ENCODE data around the gene POM121. TPM values are rescaled to one million over a fixed set of nuclear protein-coding genes. Genes with fewer than 3 reads are reported as not detected.
A peak's percentile ranks its signal among the peaks of the same experiment; 100 is the strongest.
"Not testable (repeated sequence)": the region's sequence is repeated elsewhere in the genome, so short reads cannot be mapped to it uniquely, and the experiment has no call there.

The POM121 gene
- total RNA-seq (2014; rRNA removed; shearing (Covaris generic)): 4.4 and 4.5 TPM in 2 replicates

DNA sequence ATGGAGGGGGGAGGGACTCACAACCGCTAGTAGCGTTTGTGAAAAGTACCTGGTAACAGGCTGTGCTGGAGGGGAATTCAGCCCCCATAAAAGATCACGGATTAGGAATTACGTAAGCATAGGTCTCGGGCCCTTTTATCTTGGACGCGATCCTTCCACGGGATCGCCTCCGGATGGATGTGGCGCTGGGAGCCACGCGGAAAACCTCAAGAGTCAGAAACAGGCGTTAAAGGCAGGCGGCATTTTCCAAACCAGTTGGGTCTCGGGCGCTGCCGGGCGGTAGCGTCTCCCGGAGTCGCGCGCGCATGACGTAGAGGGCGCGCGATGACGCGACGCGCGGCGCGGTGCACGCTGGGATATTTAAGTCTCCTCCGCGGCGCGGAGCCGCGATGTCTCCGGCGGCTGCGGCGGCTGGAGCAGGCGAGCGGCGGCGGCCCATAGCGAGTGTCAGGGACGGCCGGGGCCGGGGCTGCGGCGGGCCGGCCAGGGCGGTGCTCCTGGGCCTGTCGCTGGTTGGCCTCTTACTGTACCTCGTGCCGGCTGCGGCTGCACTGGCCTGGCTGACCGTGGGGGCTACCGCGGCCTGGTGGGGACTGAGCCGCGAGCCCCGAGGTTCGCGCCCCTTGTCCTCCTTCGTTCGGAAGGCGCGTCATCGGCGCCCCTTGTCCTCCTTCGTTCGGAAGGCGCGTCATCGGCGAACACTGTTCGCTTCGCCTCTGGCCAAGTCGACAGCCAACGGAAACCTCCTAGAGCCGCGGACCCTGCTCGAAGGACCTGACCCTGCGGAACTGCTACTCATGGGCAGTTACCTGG, at the start of gene POM121:
Gene POM121, plus strand, starts transcription at position 363 of the 813 bp plus-strand sequence. Its CDS starts 27 bp downstream, at position 390.
- peak; percentile 84 for DNase-seq (ENCODE audit: low read depth)

- peak; percentile 83 for DNase-seq (ENCODE audit: low read depth)
These were observed 45.7 kb upstream of the POM121 start for GRCh38 chr7:72879079-72879736.

DNA sequence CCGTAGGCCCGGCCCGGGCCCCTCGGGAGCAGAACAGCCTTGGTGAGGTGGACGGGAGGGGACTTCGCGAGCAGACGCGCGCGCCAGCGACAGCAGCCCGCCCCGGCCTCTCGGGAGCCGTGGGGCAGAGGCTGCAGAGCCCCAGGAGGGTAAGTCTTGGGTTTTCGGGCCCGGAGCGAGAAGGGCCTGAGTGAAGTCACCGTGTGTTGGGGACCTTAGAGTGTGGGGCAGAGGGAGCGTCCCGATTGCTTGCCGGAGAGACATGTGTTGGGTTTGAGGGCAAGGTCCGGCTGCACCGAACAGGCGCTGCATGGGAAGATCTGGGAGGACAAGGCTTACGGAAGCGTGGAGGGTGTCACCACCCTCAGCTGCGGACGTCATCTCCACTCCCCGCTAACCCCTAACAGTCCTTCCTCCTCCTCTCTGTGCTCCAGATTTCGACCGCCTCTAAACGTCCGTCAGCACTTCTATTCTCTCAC, 45.1 kb upstream of the POM121 start:
- peak; percentile 64 for DNase-seq (ENCODE audit: low read depth)

- DNase-seq (ENCODE audit: low read depth): not testable (repeated sequence)
These were observed 33.1 kb upstream of the POM121 start for GRCh38 chr7:72891750-72892149.

DNA sequence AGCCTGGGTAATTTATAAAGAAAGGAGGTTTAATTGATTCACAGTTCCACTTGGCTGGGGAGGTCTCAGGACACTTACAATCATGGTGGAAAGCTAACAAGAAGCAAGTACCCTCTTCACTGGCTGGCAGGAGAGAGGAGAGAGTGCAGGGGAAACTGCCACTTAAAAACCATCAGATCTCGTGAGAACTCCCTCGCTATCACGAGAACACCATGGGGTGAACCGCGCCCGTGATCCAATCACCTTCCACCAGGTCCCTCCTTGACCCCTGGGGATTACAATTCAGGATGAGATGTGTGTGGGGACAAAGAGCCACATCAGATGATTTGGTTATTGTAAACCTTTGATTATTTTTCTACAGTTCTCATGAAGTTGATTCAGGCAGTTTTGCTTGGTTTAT, 20.2 kb upstream of the POM121 start:
- DNase-seq (ENCODE audit: low read depth): not testable (repeated sequence)

DNA sequence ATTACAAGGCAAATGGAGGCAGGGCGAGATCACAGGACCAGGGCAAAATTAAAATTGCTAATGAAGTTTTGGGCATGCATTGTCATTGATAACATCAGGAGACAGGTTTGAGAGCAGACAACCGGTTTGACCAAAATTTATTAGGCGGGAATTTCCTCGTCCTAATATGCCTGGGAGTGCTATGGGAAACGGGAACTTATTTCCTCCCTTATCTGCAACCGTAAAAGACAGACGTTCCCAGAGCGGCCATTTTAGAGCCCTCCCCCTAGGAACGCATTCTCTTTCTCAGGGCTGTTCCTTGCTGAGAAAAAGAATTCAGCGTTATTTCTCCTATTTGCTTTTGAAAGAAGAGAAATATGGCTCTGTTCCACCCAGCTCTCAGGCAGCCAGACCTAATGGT, 16.5 kb upstream of the POM121 start:
- DNase-seq (ENCODE audit: low read depth): not testable (repeated sequence)

DNA sequence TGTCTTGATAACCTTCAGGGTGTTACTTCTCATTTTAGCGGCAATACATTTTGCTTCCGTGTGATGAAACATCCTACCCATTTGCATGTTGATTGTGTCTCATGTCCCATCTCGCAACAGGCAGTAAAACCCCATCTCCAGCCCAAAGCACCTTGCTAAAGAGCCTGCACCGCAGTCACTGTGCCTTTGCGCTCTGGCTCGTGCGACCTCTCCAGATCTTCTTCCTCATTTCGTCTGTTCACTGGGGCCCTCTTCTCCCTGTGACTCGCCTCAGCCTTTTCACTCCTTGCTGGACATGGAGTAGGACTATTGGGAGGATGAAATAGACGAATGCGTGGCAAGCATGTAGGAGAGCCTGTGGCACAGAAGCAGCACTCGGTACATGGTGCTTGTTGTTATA, 13.5 kb upstream of the POM121 start:
- not testable (repeated sequence) for DNase-seq (ENCODE audit: low read depth)

- DNase-seq (ENCODE audit: low read depth): not testable (repeated sequence)
These were observed 11.1 kb upstream of the POM121 start for GRCh38 chr7:72913750-72914149.

DNA sequence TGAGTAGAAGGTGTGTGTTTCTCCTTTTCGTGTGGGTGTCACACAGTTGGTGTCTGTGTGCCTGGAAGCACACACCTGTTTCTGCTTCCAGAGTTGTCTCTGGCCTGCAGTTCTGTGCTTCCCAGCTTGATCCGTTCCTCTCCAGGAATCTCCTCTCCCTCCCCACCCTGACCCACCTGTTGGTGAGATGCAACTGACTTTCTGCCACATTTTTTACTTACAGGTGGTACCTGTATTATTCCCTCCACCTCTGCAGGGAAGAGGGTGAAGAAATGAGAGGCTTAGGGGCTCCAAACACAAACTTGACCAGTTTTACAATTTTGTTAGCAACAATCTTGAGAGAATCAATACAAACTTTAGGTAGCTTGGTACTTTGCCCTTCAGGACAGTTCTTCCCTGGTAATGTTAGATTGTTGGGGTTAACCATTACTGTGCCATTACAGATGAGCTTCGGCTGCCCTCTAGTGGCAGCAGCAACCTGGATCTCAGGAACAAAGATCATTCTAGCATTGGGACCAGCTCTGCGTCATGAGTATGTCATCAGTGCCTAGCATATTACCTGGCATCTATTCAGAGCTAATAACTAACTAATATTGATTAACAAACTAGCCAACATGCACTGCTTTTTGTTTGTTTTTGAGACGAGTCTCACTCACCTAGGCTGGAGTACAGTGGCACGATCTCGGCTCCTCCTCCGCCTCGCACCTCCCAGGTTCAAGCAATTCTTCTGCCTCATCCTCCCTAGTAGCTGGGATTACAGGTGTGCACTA, 10.0 kb upstream of the POM121 start:
- DNase-seq (ENCODE audit: low read depth): peak; percentile 42

- DNase-seq (ENCODE audit: low read depth): no peak
These were observed 5.6 kb upstream of the POM121 start for GRCh38 chr7:72919256-72919775.

- no peak for DNase-seq (ENCODE audit: low read depth)
These were observed 536 bp upstream of the POM121 start for GRCh38 chr7:72924386-72924732.

GRCh38 chr7:72925546-72926120, 738 bp downstream of the POM121 start:
- DNase-seq (ENCODE audit: low read depth): peak; percentile 10

DNA sequence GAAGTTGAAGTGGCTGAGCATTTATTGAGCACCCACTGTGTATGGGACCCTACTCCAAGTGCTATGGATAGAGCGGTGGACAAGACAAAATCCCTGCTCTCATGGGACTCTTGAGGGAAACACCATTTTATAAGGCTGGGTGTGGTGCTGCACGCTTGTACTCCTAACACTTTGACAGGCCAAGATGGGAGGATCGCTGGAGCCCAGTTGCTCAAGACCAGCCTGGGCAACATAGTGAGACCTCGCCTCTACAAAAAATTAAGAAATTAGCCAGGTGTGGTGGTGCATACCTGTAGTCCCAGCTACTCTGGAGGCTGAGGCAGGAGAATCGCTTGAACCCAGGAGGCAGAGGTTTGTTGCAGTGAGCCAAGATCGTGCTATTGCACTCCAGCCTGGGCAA, 2.9 kb downstream of the POM121 start:
- DNase-seq (ENCODE audit: low read depth): not testable (repeated sequence)

GRCh38 chr7:72928216-72928615, 3.3 kb downstream of the POM121 start:
- DNase-seq (ENCODE audit: low read depth): not testable (repeated sequence)

DNA sequence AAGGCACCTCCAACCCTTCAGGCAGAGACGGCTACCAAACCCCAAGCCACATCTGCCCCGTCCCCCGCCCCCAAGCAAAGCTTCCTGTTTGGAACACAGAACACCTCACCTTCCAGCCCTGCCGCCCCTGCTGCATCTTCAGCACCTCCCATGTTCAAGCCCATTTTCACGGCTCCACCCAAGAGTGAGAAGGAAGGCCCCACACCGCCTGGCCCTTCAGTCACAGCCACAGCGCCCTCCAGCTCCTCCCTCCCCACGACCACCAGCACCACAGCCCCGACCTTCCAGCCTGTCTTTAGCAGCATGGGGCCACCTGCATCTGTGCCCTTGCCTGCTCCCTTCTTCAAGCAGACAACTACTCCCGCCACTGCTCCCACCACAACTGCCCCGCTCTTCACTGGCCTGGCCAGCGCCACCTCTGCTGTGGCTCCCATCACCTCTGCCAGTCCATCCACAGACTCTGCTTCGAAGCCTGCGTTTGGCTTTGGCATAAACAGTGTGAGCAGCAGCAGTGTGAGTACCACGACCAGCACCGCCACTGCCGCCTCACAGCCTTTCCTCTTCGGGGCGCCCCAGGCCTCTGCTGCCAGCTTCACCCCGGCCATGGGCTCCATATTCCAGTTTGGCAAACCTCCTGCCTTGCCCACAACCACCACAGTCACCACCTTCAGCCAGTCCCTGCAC, 17.3 kb downstream of the POM121 start:
- not testable (repeated sequence) for DNase-seq (ENCODE audit: low read depth)

DNA sequence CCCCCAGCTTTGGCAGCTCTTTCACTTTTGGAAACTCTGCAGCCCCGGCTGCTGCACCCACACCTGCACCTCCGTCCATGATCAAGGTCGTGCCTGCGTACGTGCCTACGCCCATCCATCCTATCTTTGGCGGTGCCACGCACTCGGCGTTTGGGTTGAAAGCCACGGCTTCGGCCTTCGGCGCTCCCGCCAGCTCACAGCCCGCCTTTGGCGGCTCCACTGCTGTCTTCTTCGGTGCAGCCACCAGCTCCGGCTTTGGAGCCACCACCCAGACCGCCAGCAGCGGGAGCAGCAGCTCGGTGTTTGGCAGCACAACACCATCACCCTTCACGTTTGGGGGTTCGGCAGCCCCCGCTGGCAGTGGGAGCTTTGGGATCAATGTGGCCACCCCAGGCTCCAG, 18.1 kb downstream of the POM121 start:
- not testable (repeated sequence) for DNase-seq (ENCODE audit: low read depth)

DNA sequence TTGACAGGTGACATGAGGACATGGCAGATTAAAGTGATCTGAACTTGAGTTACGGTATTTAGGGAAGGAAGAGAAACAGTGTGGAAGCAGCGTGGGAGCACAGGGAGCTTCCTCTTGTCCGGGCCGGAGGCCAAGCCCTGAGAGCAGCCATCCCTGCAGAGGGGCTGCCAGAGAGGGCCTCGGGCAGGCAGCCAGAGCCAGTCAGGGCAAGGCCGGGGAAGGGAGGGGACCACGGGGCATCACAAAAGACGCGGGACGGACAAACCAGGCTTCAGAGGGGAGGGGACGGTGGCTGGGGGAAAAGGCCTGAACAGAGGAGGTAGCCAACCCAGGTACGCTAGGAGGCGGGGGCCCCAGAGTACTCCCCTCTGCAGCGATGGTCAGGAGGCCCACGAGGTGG, 20.0 kb downstream of the POM121 start:
- not testable (repeated sequence) for DNase-seq (ENCODE audit: low read depth)

DNA sequence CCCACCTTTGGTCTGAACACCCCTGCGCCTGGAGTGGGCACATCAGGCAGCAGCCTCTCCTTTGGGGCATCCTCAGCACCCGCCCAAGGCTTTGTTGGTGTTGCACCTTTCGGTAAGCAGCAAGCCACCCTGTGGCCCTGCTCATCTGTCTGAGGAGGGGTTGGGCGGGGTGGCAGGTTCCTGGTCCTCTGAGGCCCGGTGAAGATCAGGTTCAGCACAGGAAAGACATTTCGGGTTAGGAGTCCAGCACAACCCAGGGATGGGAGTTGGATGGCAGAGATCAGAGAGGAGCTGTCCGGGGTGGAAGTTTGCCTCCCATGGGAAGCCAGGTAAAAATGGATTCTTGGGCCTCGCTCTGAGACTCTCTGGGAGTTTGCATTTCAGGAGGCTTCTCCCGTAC, 20.7 kb downstream of the POM121 start:
- not testable (repeated sequence) for DNase-seq (ENCODE audit: low read depth)

GRCh38 chr7:72946130-72946745, 21.3 kb downstream of the POM121 start:
- DNase-seq (ENCODE audit: low read depth): not testable (repeated sequence)

DNA sequence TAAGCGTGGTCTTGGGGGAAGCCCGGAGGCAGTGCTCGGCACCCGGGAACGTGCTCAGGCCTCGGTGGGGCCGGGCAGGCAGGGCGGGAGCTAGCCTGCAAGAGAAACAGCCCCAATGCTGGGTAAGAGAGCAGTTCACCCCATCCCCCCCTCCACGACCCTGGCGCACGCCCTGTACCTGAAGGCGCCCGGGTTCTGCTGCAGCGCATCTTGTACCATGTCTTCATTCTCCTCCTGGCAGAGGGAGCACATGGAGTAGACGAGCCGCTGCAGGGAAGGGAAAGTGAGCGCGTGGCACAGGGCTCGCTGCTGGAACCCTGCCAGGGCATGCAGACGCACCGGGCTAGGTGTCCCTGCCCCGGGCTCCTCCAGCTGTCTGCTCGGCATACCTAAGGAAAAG, 23.8 kb downstream of the POM121 start:
- not testable (repeated sequence) for DNase-seq (ENCODE audit: low read depth)

Measured in RPMI7951 (cell line).